CD4-positive, alpha-beta T cell treated with Interleukin-12 subunit alpha and Interleukin-12 subunit beta, for 1 hour (primary cell): ENCODE results near the gene HOXA9.

Experiments used
- DNase-seq: peaks from one replicate; pipeline ENCODE4 v3.0.0-alpha.2; 2020

HOXA9 gene

DNA sequence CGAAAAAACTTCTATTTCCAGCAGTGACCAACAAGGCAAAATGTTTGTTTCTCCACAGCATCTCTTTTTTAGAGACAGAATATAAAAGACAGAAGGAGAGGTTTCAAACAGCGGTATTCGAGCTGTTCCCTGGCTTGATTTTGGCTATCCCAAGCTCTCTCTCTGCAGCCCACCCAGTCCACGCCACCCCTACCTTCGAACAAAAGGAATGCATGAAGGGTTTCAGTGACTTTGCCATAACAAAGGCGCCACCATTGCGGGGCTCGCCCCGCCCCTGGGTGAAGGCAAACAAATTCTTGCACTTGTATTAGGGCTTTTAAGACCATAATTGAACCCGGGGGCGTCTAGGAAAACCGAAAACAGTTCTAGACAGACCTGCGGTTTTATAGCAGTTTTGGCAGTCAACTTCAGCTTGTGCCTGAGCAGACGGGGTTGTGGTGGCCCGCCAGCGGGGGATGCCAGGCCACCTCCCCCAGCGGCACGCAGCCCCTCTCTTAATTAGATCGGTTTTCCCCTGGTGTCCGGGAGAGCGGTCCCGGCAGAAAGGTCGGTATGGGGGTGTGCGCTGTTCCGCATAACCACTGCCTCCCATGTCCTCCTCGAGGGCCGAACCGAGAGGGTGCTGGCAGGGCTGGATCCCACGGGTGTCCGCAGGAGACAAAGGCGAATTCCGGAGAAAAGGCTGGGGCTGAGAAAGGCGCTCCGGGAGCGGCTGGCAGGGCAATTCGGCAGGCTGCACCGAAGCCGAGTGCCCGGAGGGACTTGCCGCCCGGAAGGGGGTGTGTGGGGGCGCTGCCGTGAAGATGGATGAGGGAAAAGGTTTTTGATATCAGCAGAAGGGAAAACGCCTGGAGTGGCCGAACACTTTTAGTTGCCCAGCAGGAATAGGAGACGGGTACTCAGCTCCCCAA, 22.4 kb upstream of the HOXA9 start:
- no peak for DNase-seq

DNA sequence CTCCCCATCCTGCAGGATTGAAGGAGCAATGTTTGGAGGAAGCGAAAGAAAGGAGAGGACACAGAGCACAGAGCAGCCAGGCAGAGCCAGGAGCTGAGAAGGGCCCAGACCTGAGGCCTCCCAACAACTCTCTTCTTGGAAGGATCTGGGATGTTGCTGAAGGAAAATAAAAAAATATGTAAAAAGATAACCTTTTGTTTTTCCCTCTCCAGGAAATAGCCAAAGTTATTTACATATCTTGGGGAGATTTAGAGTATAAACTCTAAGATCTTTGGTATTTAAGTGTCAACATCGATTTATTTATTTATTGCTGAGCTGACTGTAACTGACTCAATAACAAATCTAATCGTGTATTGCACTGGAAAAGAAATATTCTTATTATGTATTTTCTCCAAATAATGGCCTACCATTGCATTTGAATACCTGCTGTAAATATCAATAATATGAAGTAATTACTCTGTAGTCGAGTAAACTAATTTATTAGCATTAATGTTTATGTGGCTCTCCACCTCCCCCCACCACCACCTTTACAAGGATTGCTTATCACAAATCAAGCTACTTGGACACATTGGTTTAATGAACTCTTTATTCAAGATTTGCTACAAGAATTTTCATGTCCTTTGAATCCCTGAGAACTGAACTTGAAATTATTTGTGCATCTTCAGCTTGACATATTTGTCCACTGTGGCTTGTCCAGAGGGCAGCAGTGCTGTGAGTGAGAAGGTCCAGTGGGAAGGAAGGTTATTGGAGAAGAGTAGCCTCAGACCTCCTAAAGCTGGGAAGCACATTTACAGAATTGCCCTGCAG, 21.5 kb upstream of the HOXA9 start:
- no peak for DNase-seq

DNA sequence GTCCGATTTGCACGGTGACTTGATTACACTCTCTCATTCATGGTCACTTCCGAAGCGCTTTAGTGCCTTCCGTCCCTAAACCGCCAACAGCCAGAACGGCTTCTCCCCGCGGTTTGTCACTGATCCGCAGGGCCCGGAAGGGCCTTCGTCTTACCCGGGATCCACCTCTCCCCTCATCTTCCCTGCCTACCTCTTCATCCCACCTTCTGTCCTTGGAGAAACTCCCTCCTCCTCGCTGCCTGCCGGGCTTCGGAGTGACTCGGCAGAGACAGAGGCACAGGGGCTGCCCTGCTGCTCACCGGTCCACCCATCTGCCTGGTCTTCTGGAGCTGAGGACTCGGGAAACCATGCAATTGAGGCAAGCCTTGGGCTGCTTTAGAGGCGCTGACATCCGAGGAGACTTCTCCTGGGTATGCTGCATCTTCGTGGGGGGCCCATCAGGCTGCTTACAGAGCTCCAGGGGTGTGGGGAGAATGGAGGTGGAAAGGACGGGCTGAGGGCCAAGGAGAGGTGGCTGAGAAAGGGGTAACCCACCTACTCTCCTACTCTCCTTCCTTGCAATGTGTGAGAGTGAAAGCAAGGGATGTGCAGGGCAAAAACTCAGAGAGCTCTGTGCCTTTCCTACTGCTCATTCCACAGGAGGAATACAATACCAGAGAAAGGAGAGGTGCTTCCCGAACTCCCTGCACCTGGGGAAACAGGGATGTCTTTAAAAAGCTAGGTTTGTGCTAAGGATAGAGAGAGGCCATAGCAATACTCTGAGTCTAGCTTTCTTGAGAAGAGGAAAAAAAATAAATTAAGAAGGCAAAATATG, 20.7 kb upstream of the HOXA9 start:
- DNase-seq = no peak

DNA sequence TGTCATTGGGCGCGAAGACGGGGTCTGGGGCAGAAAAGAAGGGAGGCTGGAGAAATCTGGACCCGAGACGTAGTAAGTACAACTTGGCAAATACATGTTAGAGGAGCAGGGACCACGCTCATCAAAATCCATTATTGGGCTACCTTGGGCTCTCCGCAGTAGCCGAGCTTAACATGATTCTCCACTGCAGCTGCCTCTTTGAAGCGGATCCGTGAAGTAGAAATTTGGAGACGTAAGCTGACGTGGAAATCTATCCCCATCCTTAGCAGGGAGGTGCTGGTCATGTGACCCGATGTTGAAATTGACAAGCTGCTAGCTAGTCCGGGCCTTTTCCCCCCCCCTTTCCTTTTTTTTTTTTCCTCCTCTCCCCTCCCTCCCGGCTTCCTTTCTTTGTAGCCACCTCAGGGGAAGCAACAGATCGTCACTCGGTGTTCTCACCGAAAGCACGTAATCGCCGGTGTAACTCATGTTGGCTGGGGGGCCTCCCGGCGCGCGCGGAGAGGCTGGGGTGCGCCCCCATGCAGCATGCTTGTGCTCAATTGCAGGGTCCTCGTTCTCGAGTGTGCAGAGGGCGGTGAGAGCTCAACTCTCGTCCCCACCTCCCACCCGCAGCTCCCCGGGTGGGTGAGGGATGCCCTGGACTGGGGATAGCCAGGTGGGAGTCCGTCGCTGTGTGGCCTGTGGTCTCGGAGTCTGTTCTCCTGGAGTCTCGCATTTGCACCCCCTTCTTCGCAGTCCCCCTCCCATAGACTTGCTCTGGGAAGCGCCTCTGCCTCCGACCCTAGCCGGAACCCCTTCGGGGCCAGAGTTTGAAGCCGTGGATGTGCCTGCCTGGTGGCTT, 19.9 kb upstream of the HOXA9 start, which contains the start of gene HOXA11:
Gene HOXA11 (minus strand): TSS at position 220 of the 841 bp plus-strand sequence. CDS start 88 bp downstream, at position 132.
- no peak for DNase-seq

GRCh38 chr7:27184337-27185012, 19.1 kb upstream of the HOXA9 start:
- no peak for DNase-seq

DNA sequence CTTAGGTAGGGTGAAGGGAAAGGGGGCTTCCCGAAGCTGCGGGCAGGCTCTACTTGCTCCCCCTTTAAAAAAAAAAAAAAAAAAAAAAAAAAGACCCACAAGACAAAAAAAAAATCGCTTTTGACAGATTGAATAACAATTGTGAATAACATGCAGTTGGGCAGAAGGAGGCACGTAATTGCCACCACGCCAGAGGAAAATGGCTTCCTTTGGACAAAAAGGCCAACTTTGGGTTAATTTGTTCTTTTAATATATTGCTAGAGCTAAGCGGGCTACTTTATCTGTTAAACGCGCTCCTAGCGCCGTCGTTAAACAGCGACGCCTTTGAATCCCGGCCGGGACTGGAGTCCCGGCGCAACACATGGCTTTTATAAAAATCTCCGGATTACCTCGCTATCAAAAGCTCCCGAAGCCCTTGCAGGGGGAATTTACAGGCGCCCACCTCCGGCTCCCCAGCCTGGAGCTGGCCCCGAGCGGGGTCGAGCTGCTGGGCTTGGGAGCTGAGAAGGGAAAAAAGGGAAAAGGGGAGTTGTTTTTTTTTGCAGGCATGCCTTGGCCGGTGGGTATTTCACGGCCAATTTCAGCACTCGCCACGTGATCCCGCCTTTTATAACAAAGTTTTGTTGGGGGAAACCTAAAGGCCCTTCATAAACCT, 18.5 kb upstream of the HOXA9 start:
- no peak for DNase-seq

DNA sequence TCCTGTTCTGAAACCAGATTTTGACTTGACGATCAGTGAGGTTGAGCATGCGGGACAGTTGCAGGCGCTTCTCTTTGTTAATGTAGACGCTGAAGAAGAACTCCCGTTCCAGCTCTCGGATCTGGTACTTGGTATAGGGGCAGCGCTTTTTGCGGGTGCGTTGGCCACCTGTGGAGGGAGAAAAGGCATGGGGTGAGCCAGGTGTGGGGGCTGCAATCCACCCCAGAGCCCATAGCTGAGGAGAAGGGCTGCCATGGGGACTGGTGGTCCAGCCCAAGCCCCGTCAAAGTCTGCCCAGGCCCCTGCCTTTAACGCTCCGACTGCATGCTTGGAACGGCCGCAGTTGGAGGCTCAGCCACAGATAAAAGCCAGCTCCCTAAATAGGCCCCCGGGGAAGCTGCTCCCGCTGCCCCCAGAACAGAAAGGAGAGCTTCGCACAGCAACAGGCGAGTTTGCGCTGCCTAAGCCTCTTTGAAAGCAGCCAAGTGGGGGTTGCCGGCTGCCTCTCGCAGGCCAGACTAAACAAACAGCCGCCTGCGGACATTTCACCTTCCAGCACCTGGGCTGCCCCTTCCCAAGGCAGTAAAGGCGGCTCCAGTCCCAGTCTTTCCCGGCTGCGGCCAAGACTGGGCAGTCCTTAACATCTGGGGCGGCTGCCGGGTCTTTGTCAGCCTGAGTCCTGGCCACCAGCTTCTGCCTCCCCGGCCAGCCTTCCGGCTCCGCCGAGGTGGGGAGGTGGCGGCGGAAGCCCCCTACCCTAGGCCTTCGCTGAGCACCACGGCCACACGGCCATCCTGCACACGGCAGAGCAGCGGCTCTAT, 17.7 kb upstream of the HOXA9 start:
- DNase-seq = no peak

DNA sequence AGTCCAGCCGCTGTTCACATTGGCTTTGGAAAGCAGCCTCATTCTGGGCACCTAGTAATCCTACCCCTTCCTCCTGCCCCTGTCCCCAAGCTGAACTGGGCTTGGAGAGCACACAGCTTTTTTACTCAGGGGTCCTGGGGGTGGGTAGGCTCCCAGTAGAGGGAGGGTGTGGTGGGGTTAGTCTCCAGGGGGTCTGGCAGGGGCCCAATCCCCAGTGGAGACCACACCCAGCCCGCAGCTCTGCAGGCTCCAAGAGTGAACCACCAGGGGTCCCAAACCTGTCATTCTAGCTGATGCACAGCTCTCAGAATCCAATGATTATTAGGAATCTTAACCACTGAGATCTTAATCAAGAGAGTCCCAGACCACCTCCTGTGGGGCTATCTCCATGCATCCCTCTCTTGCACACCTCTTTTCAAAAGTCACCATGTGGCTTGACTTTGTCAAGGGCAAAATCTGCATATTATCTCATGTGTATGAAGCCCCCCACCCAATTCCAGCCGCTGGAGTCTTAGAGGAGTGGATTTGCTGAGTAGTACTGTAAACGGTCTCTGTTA, 17.0 kb upstream of the HOXA9 start:
- DNase-seq = no peak

DNA sequence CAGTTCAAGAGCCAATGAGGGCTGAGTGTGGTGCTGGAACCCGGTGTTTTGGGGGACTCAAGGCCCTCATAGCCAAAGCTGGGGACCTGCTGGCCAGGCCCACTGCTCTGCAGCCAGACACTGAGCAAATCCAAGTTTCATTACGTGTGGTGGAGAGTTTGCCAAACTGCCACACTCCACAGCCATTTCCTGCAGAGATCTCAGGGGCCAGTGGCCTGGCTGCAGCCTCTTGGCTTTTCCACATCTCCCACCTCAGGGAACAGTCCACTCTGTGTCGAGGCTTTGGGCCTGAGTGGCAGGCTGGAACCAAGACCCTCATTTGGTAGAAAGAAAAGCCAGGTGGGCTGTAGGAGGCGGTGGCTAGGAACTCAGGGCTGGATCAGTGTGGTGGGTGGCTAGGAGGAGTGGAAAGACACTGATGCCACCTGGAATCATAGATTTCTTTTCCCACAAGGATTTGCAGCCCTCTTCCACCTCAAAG, 16.5 kb upstream of the HOXA9 start:
- DNase-seq = no peak

GRCh38 chr7:27180431-27181420, 15.4 kb upstream of the HOXA9 start:
- no peak for DNase-seq

GRCh38 chr7:27179503-27180430, 14.4 kb upstream of the HOXA9 start:
- peak; percentile 62 for DNase-seq

- DNase-seq = no peak
These were observed 13.7 kb upstream of the HOXA9 start for GRCh38 chr7:27179030-27179429.

DNA sequence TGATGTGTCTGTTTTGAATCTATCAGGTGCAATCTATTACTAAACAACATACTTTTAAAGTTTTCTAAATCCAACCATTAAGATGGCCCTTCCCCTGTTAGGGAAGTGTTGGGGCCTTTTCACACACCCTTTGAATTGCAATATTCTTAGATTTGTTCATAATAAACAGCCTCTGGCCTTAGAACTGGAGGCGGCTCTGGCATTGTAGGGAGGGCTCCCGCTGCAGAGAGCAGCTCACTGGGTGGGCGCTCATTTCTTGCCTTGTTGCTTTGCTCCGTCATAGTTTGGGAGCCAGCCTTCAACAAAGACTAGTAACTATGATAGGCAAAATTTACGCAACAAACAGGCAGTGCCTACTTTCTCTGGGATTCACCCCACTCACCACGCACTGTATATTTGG, 13.0 kb upstream of the HOXA9 start:
- DNase-seq = no peak

DNA sequence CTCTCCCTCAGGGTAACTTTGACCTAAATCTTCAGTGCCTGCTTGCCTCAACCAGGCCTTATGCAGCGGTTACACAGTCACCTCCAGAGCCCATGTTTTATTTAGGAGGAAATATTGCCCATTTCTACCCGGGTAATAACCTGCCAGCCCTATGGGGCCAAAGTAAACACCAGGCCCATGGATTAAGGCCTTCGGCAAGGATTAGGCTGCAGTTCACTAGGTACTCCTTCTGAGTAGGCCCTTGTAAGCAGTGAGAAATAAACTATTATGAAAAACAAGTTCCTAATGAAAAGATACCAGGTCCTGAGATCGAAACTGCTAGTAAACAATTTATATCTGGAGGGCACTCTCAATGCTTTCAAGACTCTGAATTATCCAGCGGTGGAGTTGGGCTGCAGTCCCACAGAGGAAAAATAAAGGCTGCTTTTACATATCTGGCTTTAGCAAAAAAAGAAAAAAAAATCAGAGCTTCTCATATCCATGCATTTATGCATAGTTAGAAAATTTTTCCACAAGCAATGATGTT, 12.5 kb upstream of the HOXA9 start:
- DNase-seq = no peak

GRCh38 chr7:27176962-27177794, 11.8 kb upstream of the HOXA9 start:
- DNase-seq = no peak

DNA sequence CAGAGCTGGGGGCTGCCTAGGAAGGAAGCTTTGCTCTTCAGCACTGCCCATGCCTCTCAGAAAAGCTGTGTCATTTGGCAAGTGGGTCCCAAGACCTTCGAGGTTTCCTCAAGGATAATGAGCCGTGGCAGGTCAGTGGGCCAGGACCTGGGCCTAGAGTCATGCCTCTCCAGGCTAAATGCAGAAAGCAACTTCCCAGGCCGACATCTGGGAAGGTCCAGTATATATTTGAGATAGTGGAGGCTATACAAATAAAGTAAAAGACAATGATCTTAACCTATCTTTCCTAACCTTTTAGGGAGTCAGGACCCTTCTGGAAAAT, 11.1 kb upstream of the HOXA9 start:
- DNase-seq = no peak
